ENCODE data around the gene ASXL3. TPM values are rescaled to one million over a fixed set of nuclear protein-coding genes. Genes with fewer than 3 reads are reported as not detected.

The ASXL3 gene
- total RNA-seq, 1 experiment from 2014 or later, result 0.47 TPM

DNA sequence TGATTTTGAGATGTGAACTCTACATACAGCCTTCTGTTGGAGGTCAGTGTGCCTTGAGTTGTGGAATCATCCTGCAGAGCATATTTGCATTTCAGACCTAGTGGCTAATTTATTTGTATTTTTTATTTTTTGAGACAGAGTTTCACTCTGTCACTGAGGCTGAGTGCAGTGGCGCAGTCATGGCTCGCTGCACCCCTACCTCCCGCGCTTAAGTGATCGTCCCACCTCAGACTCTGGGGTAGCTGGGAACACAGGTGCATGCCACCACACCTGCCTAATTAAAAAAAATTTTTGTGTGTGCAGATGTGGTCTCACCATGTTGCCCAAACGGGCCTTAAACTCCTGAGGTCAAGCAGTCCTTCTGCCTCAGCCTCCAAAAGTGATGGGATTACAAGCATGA is 104.4 kb downstream of the ASXL3 start:
- H3K36me3 Mint-ChIP-seq (ENCODE audit: insufficient read depth, unreplicated experiment), result no peaks in the 10 kb centered on the region
- H3K27me3 Mint-ChIP-seq (ENCODE audit: unreplicated experiment), result no peaks in the 10 kb centered on the region
- no peak for DNase-seq
- CTCF ChIA-PET, result no interaction called here
- no peak overlapping the region for H3K27ac Mint-ChIP-seq (ENCODE audit: unreplicated experiment)
- no TSS peak for BruUV-seq (replicated peaks)
- no peak overlapping the region for H3K4me3 Mint-ChIP-seq (ENCODE audit: low read depth, unreplicated experiment)
- intact Hi-C loops (cut with micrococcal nuclease; ENCODE audit: unreplicated experiment), result no loop called here
- no peaks in the 10 kb centered on the region for H3K9me3 Mint-ChIP-seq (ENCODE audit: low read depth, unreplicated experiment)
- TF ChIP-seq CTCF (IDR thresholded peaks at IDR 0.05; ENCODE audit: unreplicated experiment), result no peak
- H3K4me1 Mint-ChIP-seq (ENCODE audit: low read depth, unreplicated experiment), result no peaks in the 10 kb centered on the region

- TF ChIP-seq CTCF (IDR thresholded peaks at IDR 0.05; ENCODE audit: unreplicated experiment), result no peak
- Mint-ChIP-seq H3K27me3 (ENCODE audit: unreplicated experiment) (peaks cover 25% of the 10 kb centered on the region), H3K27ac (ENCODE audit: unreplicated experiment) (no peak overlapping the region), H3K36me3 (ENCODE audit: insufficient read depth, unreplicated experiment) (no peaks in the 10 kb centered on the region), H3K4me3 (ENCODE audit: low read depth, unreplicated experiment) (no peak overlapping the region), H3K9me3 (ENCODE audit: low read depth, unreplicated experiment) (no peaks in the 10 kb centered on the region), H3K4me1 (ENCODE audit: low read depth, unreplicated experiment) (no peaks in the 10 kb centered on the region)
- CTCF ChIA-PET, result no interaction called here
- intact Hi-C loops (cut with micrococcal nuclease; ENCODE audit: unreplicated experiment), result no loop called here
- DNase-seq, result no peak
- BruUV-seq (replicated peaks), result no TSS peak
These were observed 116.6 kb downstream of the ASXL3 start for GRCh38 chr18:33694593-33694992.

- no peaks in the 10 kb centered on the region for H3K36me3 Mint-ChIP-seq (ENCODE audit: insufficient read depth, unreplicated experiment)
- no peak overlapping the region for H3K27ac Mint-ChIP-seq (ENCODE audit: unreplicated experiment)
- BruUV-seq (replicated peaks), result no TSS peak
- DNase-seq, result no peak
- H3K9me3 Mint-ChIP-seq (ENCODE audit: low read depth, unreplicated experiment), result no peaks in the 10 kb centered on the region
- intact Hi-C loops (cut with micrococcal nuclease; ENCODE audit: unreplicated experiment), result no loop called here
- H3K4me3 Mint-ChIP-seq (ENCODE audit: low read depth, unreplicated experiment), result no peak overlapping the region
- peaks cover 6% of the 10 kb centered on the region for H3K27me3 Mint-ChIP-seq (ENCODE audit: unreplicated experiment)
- no peak for TF ChIP-seq CTCF (IDR thresholded peaks at IDR 0.05; ENCODE audit: unreplicated experiment)
- CTCF ChIA-PET, result no interaction called here
- H3K4me1 Mint-ChIP-seq (ENCODE audit: low read depth, unreplicated experiment), result no peaks in the 10 kb centered on the region
These were observed 118.5 kb downstream of the ASXL3 start for GRCh38 chr18:33696332-33697162.

DNA sequence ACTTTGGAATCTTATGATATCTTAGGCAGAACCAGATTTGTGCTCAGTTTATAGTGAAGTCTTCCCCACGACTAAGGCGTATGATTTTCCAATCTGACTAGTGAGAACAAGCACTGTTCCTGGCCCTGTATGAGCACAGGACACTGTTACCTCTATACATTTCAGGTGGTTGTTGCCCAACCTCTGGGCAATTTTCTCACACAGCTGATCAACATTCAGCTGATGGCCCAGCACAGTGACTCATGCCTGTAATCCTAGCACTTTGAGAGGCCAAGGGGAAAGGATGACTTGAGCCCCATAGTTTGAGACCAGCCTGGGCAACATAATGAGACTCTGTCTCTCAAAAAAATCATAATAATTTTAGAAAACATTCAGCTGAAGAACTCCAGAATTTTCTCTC is 119.5 kb downstream of the ASXL3 start:
- intact Hi-C loops (cut with micrococcal nuclease; ENCODE audit: unreplicated experiment), result no loop called here
- DNase-seq, result no peak
- no peak for TF ChIP-seq CTCF (IDR thresholded peaks at IDR 0.05; ENCODE audit: unreplicated experiment)
- Mint-ChIP-seq H3K4me1 (ENCODE audit: low read depth, unreplicated experiment) (no peaks in the 10 kb centered on the region), H3K4me3 (ENCODE audit: low read depth, unreplicated experiment) (no peak overlapping the region), H3K27ac (ENCODE audit: unreplicated experiment) (no peak overlapping the region), H3K27me3 (ENCODE audit: unreplicated experiment) (no peaks in the 10 kb centered on the region), H3K9me3 (ENCODE audit: low read depth, unreplicated experiment) (no peaks in the 10 kb centered on the region), H3K36me3 (ENCODE audit: insufficient read depth, unreplicated experiment) (no peaks in the 10 kb centered on the region)
- CTCF ChIA-PET, result no interaction called here
- BruUV-seq (replicated peaks), result no TSS peak

Data from Calu3 (cell line).